HEK293 (cell line): ENCODE measurements around the gene CNFN.
A peak's percentile ranks its signal among the peaks of the same experiment; 100 is the strongest.

Experiments
- CTCF ChIA-PET: fragments of 350-600 bp; formaldehyde crosslinking; extraction: SDS; loops from one replicate; lab custom pipeline; 2021; ENCODE audit warnings: antibody characterized with exemption; lab: Yijun Ruan, JAX
- POLR2A ChIA-PET: fragments of 300-600 bp; formaldehyde crosslinking; extraction: SDS; loops from one replicate; lab custom pipeline; 2020; ENCODE audit warnings: antibody characterized with exemption, inconsistent platforms; lab: Yijun Ruan, JAX
- H3K27ac ChIP-seq: fragments of 200-500 bp; sonication (Bioruptor generic); 2 replicates; pipeline ENCODE4 v1.5.1; 2014; ENCODE audit warnings: low read depth, low read length, control low read depth, inconsistent platforms; ENCODE audit errors: extremely low read depth
- H3K36me3 ChIP-seq, 2 experiments: fragments of 200-500 bp in 1 of 2; sonication (Bioruptor generic) in 1 of 2; 1 replicate in 1 of 2; 2 replicates in 1 of 2; pipeline ENCODE4 v1.5.1; 2014 to 2017; ENCODE audit warnings: inconsistent platforms in 2 of 2, low read length in 2 of 2; ENCODE audit not compliant: control insufficient read depth in 2 of 2, insufficient read depth in 1 of 2
- H3K4me1 ChIP-seq: fragments of 200-500 bp; sonication (Bioruptor generic); 2 replicates; pipeline ENCODE4 v1.5.1; 2014; ENCODE audit warnings: mild to moderate bottlenecking, low read length, inconsistent platforms; ENCODE audit not compliant: control insufficient read depth, insufficient read depth
- H3K4me3 ChIP-seq: 2 replicates; pipeline ENCODE4 v1.5.1; 2011; ENCODE audit warnings: low read depth, mild to moderate bottlenecking, control low read depth, low read length, moderate library complexity
- H3K9me3 ChIP-seq: fragments of 200-500 bp; sonication (Bioruptor generic); 2 replicates; pipeline ENCODE4 v1.5.1; 2014; ENCODE audit warnings: low read depth, low read length, inconsistent platforms; ENCODE audit not compliant: control insufficient read depth, insufficient read depth
- CTCF ChIP-seq: fragments of 450-650 bp; formaldehyde crosslinking; IDR thresholded peaks from 2 replicates; pipeline ENCODE4 v1.5.1; 2016; ENCODE audit warnings: missing biosample characterization, missing genetic modification characterization
- GLIS2 ChIP-seq: fragments of 450-650 bp; formaldehyde crosslinking; IDR thresholded peaks from 2 replicates; pipeline ENCODE4 v1.5.1; 2016; ENCODE audit warnings: missing biosample characterization, missing genetic modification characterization
- HOXA7 ChIP-seq: sonication (generic); formaldehyde crosslinking; IDR thresholded peaks from 2 replicates; pipeline ENCODE4 v1.8.1; 2022; ENCODE audit warnings: missing genetic modification reagents, borderline replicate concordance
- HOXD13 ChIP-seq: sonication (generic); formaldehyde crosslinking; IDR thresholded peaks from 2 replicates; pipeline ENCODE4 v1.8.0; 2022; ENCODE audit warnings: missing genetic modification reagents, borderline replicate concordance
- IKZF3 ChIP-seq: fragments of 450-650 bp; IDR thresholded peaks from 2 replicates; pipeline ENCODE4 v1.5.0; 2018; ENCODE audit warnings: missing biosample characterization, mild to moderate bottlenecking, missing genetic modification characterization, moderate library complexity
- KLF1 ChIP-seq: fragments of 450-650 bp; formaldehyde crosslinking; IDR thresholded peaks from 2 replicates; pipeline ENCODE4 v1.5.1; 2016; ENCODE audit warnings: missing biosample characterization, missing genetic modification characterization
- KLF7 ChIP-seq: fragments of 450-650 bp; formaldehyde crosslinking; IDR thresholded peaks from 2 replicates; pipeline ENCODE4 v1.5.1; 2016; ENCODE audit warnings: missing biosample characterization, missing genetic modification characterization, borderline replicate concordance
- KLF9 ChIP-seq: fragments of 450-650 bp; formaldehyde crosslinking; IDR thresholded peaks from 2 replicates; pipeline ENCODE4 v1.5.1; 2016; ENCODE audit warnings: missing biosample characterization, missing genetic modification characterization, low read depth
- PRDM1 ChIP-seq: fragments of 450-650 bp; formaldehyde crosslinking; IDR thresholded peaks from 2 replicates; pipeline ENCODE4; 2016; ENCODE audit warnings: missing biosample characterization, missing genetic modification characterization
- SCRT2 ChIP-seq: fragments of 450-650 bp; formaldehyde crosslinking; IDR thresholded peaks from 2 replicates; pipeline ENCODE4 v1.5.1; 2016; ENCODE audit warnings: missing biosample characterization, missing genetic modification characterization
- TRIM28 ChIP-seq: IDR thresholded peaks from 2 replicates; pipeline ENCODE4 v1.6.1; 2011; ENCODE audit warnings: low read length, control low read depth, borderline replicate concordance
- ZBTB10 ChIP-seq: fragments of 450-650 bp; formaldehyde crosslinking; IDR thresholded peaks from 2 replicates; pipeline ENCODE4 v1.5.1; 2016; ENCODE audit warnings: missing biosample characterization, missing genetic modification characterization
- ZIC2 ChIP-seq: fragments of 450-650 bp; formaldehyde crosslinking; IDR thresholded peaks from 2 replicates; pipeline ENCODE4 v1.5.1; 2016; ENCODE audit warnings: missing biosample characterization, missing genetic modification characterization
- ZNF114 ChIP-seq: fragments of 450-650 bp; formaldehyde crosslinking; IDR thresholded peaks from 2 replicates; pipeline ENCODE4 v1.5.0; 2017; ENCODE audit warnings: missing biosample characterization, missing genetic modification characterization
- ZNF132 ChIP-seq: fragments of 450-650 bp; formaldehyde crosslinking; IDR thresholded peaks from 2 replicates; pipeline ENCODE4 v1.5.1; 2017; ENCODE audit warnings: missing biosample characterization, missing genetic modification characterization, borderline replicate concordance
- ZNF155 ChIP-seq: fragments of 450-650 bp; formaldehyde crosslinking; IDR thresholded peaks from 2 replicates; pipeline ENCODE4 v1.5.1; 2016; ENCODE audit warnings: missing biosample characterization, missing genetic modification characterization
- ZNF2 ChIP-seq: fragments of 450-650 bp; formaldehyde crosslinking; IDR thresholded peaks from 2 replicates; pipeline ENCODE4 v1.5.1; 2016; ENCODE audit warnings: missing biosample characterization, missing genetic modification characterization
- ZNF335 ChIP-seq: fragments of 450-650 bp; formaldehyde crosslinking; conservative IDR thresholded peaks from 2 replicates; pipeline ENCODE4 v1.5.1; 2016; ENCODE audit warnings: missing biosample characterization, missing genetic modification characterization
- ZNF404 ChIP-seq: fragments of 450-650 bp; formaldehyde crosslinking; IDR thresholded peaks from 2 replicates; pipeline ENCODE4 v1.5.1; 2017; ENCODE audit warnings: missing biosample characterization, missing genetic modification characterization
- ZNF561 ChIP-seq: fragments of 450-650 bp; IDR thresholded peaks from 2 replicates; pipeline ENCODE4 v1.5.1; 2018; ENCODE audit warnings: missing biosample characterization, missing genetic modification characterization, borderline replicate concordance
- ZNF623 ChIP-seq: fragments of 450-650 bp; formaldehyde crosslinking; IDR thresholded peaks from 2 replicates; pipeline ENCODE4 v1.5.1; 2016; ENCODE audit warnings: missing biosample characterization, missing genetic modification characterization
- ZNF785 ChIP-seq: fragments of 450-650 bp; formaldehyde crosslinking; IDR thresholded peaks from 2 replicates; pipeline ENCODE4 v1.5.1; 2016; ENCODE audit warnings: missing biosample characterization, missing genetic modification characterization
- ZNF792 ChIP-seq: fragments of 450-650 bp; formaldehyde crosslinking; IDR thresholded peaks from 2 replicates; pipeline ENCODE4 v1.5.1; 2016; ENCODE audit warnings: missing biosample characterization, missing genetic modification characterization
- ZSCAN4 ChIP-seq: fragments of 450-650 bp; formaldehyde crosslinking; IDR thresholded peaks from 2 replicates; pipeline ENCODE4 v1.5.1; 2017; ENCODE audit warnings: missing biosample characterization, missing genetic modification characterization
- TF ChIP-seq, protein P1 (sequence below): fragments of 450-650 bp; formaldehyde crosslinking; IDR thresholded peaks from 2 replicates; pipeline ENCODE4 v1.5.1; 2016; ENCODE audit warnings: missing biosample characterization, missing genetic modification characterization
- TF ChIP-seq, protein P2 (sequence below): fragments of 450-650 bp; formaldehyde crosslinking; IDR thresholded peaks from 2 replicates; pipeline ENCODE4 v1.5.1; 2016; ENCODE audit warnings: missing biosample characterization, missing genetic modification characterization, borderline replicate concordance

Gene CNFN

DNA sequence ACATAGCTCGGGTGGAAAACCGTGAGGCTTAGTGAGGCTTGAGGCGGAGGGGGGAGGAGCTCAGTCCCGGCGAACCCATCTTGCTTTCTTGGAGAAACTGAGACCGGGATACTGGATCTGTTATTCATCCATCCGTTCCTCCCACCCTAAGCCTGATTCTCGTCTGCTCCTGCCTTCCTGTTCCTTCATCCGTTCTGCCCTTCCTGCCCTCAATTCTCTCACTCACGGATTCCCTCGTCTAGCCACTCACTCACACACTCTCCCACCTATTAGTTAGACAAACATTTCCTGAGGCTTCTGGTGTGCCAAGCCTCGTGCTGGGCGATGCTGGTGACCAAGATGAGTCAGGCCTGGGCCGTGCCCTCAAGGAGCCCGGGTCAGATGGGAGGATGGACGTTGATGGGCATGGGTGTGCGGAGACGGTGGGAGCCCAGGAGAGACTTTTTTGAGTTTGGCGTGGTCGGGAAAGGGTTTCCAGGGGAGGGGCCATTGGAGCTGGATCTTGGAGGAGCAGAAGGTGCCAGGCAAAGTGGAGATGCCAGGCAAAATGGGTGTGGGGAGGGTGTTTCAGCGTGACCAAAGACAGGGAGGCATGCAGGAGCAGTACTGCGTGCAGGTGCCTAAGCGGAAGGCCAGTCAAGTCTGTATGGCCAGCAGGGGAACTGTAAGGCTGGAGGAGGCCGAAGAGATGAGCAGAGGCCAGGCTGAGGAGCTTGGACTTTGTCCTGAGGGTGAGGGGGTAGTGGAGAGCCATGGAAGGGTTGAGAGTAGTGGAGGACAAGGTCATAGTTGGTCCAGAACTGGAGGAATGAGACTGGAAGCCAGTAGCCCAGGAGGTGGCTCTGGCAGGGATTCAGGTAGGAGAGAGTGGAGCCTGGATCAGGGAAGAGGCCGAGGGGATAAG lies 7.4 kb upstream of the CNFN start:
- Histone ChIP-seq H3K36me3 (peaks cover 0 to 2% of the 10 kb centered on the region in 2 experiments; a peak in 2 of 3 replicates), H3K4me1 (peaks cover 19% of the 10 kb centered on the region), H3K9me3 (no peaks in the 10 kb centered on the region), H3K27ac (peak overlapping the region; percentile 67), H3K4me3 (peak overlapping the region; percentile 61)
- ChIA-PET POLR2A (interaction anchor here (0.5 to 2.4 kb wide), 28 partner anchors 9 to 612 kb away, joined by 3 to 41 read pairs (median 6); partner anchors contain the start of genes GSK3A and PAFAH1B3), CTCF (interaction anchor here (0.7 to 2.4 kb wide), 9 partner anchors 9 to 288 kb away, joined by 3 to 18 read pairs (median 6); no protein-coding TSS in a partner anchor)
- TF ChIP-seq ZNF335 (tag by site-specific recombination) (peak; percentile 78), ZNF114 (tag by site-specific recombination) (no peak), ZBTB10 (0 out of 2 replicates have a peak, but pooled peaks have one; percentile 17), ZNF561 (tag by site-specific recombination) (no peak), ZNF785 (tag by site-specific recombination) (no peak), IKZF3 (peak; percentile 60), KLF1 (tag by site-specific recombination) (0 out of 2 replicates have a peak, but pooled peaks have one; percentile 6), GLIS2 (tag by site-specific recombination) (no peak), TRIM28 (no peak), SCRT2 (no peak), KLF9 (tag by site-specific recombination) (peak; percentile 31; the same call in 1 of the 2 replicates), HOXA7 (CRISPR knock-in tag) (no peak), ZIC2 (tag by site-specific recombination) (0 out of 2 replicates have a peak, but pooled peaks have one; percentile 41), ZNF2 (tag by site-specific recombination) (peak; percentile 28; the same call in 1 of the 2 replicates), ZNF623 (tag by site-specific recombination) (no peak), HOXD13 (CRISPR knock-in tag) (no peak), ZNF132 (no peak), KLF7 (tag by site-specific recombination) (peak; percentile 35; the same call in 1 of the 2 replicates), ZNF404 (no peak), ZNF792 (tag by site-specific recombination) (peak; percentile 71; the same call in 1 of the 2 replicates), ZNF155 (tag by site-specific recombination) (no peak), CTCF (tag by site-specific recombination) (peak; percentile 69; the same call in 1 of the 2 replicates), ZSCAN4 (no peak), PRDM1 (peak; percentile 58)
- TF ChIP-seq, protein P1, sequence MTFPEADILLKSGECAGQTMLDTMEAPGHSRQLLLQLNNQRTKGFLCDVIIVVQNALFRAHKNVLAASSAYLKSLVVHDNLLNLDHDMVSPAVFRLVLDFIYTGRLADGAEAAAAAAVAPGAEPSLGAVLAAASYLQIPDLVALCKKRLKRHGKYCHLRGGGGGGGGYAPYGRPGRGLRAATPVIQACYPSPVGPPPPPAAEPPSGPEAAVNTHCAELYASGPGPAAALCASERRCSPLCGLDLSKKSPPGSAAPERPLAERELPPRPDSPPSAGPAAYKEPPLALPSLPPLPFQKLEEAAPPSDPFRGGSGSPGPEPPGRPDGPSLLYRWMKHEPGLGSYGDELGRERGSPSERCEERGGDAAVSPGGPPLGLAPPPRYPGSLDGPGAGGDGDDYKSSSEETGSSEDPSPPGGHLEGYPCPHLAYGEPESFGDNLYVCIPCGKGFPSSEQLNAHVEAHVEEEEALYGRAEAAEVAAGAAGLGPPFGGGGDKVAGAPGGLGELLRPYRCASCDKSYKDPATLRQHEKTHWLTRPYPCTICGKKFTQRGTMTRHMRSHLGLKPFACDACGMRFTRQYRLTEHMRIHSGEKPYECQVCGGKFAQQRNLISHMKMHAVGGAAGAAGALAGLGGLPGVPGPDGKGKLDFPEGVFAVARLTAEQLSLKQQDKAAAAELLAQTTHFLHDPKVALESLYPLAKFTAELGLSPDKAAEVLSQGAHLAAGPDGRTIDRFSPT (tag by site-specific recombination) = peak; percentile 66
- TF ChIP-seq, protein P2, sequence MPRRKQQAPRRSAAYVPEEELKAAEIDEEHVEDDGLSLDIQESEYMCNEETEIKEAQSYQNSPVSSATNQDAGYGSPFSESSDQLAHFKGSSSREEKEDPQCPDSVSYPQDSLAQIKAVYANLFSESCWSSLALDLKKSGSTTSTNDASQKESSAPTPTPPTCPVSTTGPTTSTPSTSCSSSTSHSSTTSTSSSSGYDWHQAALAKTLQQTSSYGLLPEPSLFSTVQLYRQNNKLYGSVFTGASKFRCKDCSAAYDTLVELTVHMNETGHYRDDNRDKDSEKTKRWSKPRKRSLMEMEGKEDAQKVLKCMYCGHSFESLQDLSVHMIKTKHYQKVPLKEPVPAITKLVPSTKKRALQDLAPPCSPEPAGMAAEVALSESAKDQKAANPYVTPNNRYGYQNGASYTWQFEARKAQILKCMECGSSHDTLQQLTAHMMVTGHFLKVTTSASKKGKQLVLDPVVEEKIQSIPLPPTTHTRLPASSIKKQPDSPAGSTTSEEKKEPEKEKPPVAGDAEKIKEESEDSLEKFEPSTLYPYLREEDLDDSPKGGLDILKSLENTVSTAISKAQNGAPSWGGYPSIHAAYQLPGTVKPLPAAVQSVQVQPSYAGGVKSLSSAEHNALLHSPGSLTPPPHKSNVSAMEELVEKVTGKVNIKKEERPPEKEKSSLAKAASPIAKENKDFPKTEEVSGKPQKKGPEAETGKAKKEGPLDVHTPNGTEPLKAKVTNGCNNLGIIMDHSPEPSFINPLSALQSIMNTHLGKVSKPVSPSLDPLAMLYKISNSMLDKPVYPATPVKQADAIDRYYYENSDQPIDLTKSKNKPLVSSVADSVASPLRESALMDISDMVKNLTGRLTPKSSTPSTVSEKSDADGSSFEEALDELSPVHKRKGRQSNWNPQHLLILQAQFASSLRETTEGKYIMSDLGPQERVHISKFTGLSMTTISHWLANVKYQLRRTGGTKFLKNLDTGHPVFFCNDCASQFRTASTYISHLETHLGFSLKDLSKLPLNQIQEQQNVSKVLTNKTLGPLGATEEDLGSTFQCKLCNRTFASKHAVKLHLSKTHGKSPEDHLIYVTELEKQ (tag by site-specific recombination) = no peak
